GM21825 (cell line): ENCODE data around the gene LGSN.
"Not testable (repeated sequence)": the region's sequence is repeated elsewhere in the genome, so short reads cannot be mapped to it uniquely, and the experiment has no call there.

Experiments
- ATAC-seq: cut with Tn5 transposase; IDR thresholded peaks from one replicate; pipeline ENCODE4 v1.9.1; 2021; ENCODE audit warnings: mild to moderate bottlenecking, moderate library complexity; ENCODE audit not compliant: unreplicated experiment

LGSN gene, protein sequence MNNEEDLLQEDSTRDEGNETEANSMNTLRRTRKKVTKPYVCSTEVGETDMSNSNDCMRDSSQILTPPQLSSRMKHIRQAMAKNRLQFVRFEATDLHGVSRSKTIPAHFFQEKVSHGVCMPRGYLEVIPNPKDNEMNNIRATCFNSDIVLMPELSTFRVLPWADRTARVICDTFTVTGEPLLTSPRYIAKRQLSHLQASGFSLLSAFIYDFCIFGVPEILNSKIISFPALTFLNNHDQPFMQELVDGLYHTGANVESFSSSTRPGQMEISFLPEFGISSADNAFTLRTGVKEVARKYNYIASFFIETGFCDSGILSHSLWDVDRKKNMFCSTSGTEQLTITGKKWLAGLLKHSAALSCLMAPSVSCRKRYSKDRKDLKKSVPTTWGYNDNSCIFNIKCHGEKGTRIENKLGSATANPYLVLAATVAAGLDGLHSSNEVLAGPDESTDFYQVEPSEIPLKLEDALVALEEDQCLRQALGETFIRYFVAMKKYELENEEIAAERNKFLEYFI

DNA sequence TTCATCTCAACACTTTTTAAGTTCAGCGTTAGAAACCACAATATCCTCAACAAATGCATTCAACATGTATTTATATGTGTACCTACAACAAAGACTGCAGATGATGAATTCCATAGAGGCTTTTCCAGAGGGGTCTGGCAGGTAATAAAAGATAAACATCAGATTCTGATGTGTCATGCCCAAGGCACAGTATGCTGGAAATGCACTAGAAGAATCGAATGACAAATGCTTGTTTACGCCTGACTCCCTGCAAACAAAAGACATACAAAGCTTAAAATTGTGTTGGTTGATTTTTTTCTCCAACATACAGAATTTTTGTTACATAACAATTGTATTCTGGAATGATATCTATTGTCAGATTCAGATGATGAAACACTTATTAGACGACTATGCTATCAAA, at the start of gene LGSN:
Gene LGSN (minus strand): TSS at position 45 of the 400 bp plus-strand sequence. CDS start 40 bp downstream, at position 5.
- no peak for ATAC-seq

DNA sequence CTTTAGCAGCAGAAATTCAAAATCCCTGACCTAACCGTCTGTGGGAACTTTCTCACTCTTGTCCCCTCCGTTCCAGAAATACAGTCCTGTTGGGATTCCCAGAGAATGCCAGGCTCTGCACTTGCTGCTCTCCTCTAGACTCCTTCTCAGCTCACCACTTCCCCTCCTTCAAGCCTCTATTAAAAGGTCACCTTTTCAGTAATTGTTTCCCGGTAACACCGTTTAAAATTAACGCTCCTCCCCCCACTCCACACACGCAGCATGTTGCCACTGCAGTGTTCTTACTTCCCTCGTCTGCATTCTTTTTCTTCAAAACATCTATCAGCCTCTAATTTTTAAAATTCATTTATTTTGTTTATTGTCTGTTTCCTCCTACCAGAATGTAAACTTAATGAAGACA, 48.6 kb upstream of the LGSN start:
- ATAC-seq = no peak

DNA sequence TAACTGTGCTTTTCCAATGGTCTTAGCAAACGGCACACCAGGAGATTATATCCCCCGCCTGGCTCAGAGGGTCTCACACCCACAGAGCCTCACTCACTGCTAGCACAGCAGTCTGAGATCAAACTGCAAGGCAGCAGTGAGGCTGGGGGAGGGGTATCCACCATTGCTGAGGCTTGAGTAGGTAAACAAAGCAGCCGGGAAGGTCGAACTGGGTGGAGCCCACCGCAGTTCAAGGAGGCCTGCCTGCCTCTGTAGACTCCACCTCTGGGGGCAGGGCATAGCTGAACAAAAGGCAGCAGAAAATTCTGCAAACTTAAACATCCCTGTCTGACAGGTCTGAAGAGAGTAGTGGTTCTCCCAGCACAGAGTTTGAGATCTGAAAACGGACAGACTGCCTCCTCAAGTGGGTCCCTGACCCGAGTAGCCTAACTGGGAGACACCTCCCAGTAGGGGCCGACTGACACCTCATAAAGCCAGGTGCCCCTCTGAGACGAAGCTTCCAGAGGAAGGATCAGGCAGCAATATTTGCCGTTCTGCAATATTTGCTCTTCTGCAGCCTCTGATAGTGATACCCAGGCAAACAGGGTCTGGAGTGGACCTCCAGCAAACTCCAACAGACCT, 42.8 kb upstream of the LGSN start:
- not testable (repeated sequence) for ATAC-seq

DNA sequence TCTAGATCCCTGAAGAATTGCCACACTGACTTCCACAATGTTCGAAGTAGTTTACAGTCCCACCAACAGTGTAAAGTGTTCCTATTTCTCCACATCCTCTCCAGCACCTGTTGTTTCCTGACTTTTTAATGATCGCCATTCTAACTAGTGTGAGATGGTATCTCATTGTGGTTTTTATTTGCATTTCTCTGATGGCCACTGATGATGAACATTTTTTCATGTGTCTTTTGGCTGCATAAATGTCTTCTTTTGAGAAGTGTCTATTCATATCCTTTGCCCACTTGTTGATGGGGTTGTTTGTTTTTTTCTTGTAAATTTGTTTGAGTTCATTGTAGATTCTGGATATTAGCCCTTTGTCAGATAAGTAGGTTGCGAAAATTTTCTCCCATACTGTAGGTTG, 37.6 kb upstream of the LGSN start:
- ATAC-seq = not testable (repeated sequence)

DNA sequence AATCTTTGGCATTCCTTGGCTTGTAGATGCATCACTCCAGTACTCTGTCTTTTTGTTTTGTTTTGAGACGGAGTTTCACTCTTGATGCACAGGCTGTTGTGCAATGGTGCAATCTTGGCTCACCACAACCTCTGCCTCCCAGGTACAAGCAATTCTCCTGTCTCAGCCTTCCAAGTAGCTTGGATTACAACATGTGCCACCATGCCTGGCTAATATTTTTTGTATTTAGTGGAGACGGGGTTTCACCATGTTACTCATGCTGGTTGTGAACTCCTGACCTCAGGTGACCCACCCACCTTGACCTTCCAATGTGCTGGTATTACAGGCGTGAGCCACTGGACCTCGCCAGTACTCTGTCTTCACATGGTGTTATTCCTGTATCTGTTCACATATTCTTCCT, 35.8 kb upstream of the LGSN start:
- ATAC-seq = no peak

DNA sequence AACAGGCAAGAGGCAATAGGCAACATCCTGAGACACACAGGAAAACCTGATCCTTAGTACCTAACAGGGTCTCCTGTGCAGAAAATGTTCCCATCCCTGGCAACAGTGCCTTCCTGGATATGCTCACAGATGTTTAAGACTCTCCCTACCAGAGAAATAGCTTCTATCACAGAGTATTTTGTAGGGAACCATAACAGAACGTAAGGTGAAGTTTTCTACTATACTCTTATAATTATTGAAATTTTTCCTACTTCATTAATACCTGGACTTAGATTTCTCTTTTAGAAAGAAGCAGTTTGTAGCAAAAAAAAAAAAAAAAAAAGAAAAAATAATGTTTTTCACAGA, 33.5 kb upstream of the LGSN start:
- no peak for ATAC-seq

DNA sequence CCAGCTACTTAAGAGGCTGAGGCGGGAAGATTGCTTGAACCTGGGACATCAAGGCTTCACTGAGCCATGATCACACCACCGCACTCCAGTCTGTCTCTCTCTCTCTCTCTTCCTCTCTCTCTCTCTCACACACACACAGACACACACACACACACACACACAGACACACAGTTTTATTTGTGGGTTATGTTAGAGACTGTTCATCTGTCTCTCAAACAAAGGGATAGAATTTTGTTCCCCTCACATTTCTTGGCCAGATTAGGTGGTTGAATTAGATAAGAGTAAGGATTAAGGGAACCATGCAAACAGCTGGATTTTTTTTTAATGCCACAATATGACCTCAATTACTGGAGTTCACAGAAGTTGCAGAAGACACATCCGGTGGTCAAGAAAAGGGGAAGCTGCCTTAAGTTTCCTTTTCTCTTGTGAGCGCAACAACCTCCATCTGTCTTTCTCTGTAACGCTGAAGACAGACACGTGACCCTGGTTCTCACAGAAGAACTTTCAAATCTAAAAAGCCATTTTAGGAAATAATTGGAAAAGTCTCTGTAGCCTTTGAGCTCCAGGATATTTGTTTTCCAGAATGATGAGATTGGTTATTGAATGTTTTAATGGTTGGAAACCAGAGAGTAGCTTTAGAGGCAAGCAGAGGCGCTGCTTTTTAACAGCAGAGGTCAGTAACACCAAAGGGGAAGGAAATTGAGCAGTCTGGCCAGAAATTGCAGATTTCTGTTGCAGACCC, 32.9 kb upstream of the LGSN start:
- peak; percentile 93 for ATAC-seq

DNA sequence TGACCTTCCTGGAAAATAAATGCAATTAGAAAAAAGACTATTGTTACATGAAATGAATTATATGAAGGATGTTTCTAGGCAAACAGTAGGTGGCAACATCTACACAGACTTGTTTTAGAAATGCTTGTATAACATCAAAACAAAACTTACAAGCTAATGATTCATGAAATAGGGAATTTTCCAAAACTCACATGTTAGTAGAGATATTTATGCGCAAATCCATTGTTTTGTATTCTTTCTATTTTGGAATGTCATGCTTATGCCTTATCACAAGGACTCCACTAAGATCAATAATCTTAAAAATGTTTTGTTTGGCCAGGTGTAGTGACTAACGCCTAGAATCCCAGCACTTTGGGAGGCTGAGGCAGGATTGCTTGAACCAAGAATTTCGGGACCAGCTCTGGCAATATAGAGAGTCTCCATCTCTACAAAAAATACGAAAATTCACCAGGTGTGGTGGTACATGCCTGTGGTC, 32.3 kb upstream of the LGSN start:
- peak; percentile 38 for ATAC-seq

DNA sequence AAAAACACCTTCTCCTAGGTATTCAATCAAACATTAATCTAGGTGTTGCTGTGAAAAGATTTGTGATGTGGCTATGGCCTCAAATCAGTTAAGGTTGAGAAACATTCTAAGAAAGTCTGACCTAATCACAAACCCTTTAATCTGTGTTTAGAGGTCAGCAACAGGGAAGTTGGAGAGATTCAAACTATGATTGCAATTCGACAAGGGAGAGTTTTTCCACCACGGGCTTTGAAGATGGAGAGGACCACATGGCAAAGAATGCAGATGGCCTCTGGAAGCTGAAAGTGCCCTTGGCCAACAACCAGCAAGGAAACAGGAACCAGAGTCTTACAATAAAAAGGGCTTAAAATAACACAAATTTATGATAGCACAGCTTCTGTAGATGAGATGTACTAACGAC, 29.6 kb upstream of the LGSN start:
- ATAC-seq = no peak

DNA sequence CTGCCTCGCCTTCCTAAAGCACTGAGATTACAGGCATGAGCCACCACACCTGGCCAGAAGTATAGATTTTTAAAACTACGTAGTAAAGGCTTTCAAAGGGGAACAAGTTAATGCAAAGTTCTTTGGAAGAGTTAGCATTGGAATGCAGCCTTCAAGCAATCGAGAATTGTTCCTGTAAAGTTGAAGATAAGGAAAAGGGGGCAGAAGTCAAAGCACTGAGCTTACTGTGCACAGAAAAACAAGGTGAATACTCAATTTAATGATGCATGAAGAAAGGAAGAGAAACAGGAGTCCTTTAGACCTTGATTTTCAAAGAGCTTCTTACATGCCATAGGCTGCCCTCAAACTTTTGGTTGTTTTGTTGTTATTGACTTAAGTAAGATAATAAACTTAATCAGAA, 29.1 kb upstream of the LGSN start:
- ATAC-seq = no peak

DNA sequence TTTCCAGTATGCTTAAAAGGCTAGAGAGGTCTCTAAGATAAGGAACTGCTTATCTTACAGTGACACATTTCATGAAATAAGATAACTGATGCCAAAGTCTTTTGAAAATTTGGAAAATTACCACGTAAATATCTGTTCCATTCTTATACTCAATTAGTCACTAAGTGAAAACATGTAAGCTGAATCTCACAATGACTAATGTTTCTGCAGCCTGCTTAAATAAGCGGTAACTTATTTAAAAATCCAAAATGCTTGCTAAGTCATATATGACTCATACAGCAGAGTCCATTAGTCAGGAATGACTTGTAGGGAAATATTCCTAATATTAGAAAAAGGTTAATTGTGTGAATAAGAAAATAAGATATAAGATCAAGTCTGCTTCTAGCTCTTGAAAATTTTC, 27.8 kb upstream of the LGSN start:
- ATAC-seq = no peak

DNA sequence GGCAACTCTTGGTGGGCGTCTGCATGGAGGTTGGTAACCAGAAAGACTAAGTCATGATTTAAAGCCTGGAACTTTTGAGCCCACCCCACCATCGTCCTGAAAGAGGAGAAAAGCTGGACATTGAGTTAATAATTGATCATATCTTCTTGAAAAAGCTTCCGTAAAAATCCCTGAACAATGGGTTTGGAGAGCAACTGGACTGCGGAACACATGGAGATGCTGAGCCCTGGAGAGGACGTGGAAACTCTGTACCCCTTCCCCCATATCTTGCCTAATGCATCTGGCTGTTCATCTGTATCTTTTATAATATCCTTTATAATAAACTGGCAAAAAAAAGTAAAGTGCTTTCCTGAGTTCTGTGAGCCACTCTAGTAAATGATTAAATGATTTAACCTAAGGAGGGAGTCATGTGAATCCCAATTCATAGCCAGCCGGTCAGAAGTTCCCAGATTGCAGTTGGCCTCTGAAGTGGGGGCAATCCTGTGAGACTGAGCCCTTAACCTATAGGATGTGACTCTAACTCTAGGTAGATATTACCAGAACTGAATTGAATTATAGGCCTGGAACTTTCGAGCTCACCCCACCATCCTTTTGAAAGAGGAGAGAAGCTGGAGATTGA, 26.5 kb upstream of the LGSN start:
- no peak for ATAC-seq

DNA sequence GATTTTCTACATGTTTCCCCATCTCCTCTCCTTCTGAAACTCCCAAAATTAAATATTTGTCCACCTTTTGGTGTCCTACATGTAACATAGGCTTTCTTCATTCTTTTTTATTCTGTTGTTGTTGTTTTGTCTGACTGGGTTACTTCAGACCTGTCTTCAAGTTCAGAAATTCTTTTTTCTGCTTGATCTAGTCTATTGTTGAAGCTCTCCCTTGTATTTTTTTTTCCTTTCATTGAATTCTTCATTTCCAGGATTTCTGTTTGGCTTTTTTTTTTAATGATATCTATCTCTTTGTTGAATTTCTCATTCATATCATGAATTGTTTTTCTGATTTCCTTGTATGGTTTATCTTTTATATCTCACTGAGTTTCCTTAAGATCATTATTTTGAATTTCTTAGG, 20.6 kb upstream of the LGSN start:
- ATAC-seq = no peak

DNA sequence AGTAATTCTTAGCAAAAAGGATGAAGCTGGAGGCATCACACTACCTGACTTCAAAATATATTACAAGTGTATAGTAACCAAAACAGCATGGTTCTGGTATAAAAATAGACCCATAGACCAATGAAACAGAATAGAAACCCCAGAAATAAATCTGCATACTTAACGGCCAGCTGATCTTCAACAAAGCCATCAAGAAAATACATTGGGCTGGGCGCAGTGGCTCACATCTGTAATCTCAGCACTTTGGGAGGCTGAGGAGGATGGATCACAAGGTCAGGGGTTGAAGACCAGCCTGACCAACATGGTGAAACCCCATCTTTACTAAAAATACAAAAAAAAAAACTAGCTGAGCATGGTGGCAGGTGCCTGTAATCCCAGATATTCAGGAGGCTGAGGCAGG, 14.9 kb upstream of the LGSN start:
- ATAC-seq = not testable (repeated sequence)

DNA sequence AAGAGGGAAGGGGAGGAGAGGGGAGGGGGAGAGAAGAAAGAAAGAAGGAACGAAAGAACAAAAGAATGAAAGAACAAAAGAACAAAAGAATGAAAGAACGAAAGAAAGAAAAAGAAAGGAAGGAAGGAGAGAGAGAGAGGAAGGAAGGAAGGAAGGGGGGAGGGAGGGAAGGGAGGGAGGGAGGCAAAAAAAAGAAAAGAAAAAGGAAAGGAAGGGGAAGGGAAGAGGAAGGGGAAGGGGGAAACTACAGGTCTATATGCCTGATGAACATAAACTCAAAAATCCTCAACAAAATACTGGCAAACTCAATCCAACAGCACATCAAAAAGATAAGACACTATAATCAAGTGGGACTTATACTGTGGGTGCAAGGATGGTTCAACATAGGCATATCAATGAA, 13.7 kb upstream of the LGSN start:
- no peak for ATAC-seq

DNA sequence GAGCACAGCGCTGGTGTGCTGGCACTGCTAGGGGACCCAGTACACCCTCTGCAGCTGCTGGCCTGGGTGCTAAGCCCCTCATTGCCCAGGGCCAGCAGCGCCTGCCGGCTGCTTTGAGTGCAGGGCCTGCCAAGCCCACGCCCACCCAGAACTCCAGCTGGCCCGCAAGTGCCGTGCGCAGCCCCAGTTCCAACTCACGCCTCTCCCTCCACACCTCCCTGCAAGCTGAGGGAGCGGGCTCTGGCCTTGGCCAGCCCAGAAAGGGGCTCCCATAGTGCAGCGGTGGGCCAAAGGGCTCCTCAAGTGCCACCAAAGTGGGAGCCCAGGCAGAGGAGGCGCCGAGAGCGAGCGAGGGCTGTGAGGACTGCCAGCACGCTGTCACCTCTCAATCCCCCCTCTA, 6.8 kb upstream of the LGSN start:
- ATAC-seq = not testable (repeated sequence)

DNA sequence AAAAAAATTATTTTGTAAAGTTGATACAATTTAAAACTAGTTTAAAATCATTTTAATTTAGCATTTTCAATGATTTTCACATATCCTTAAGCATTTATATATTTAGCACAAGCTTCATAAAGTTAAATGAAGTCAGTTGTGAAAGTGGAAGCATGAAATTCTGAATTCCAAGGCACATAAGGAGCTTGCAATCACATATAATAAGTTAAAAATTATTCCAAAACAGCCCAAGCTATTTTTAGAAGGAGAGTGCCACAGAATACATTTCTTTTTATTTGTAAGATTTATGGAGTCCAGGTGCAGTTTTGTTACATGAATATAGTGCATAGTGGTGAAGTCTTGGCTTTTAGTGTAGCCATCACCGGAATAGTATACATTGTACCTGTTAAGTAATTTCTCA, 3.2 kb upstream of the LGSN start:
- ATAC-seq = no peak

DNA sequence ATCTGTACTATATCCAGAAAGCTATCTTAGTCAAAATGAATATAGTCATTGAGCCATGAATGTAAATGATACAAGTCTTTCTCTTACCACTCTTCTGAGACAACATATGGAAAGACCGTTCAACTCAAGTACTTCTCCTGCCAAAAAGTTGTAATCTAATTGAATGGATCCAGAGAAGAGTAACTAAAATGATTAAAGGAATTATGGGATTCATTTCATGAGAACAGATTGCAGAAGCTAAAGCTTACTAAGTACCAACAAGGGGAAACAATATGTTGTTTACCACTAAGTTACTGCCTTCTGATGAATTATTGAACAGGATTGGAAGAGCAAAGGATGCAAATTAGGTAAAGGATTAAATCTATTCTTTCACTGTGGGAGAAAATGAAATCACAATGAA, 2.0 kb upstream of the LGSN start:
- no peak for ATAC-seq

DNA sequence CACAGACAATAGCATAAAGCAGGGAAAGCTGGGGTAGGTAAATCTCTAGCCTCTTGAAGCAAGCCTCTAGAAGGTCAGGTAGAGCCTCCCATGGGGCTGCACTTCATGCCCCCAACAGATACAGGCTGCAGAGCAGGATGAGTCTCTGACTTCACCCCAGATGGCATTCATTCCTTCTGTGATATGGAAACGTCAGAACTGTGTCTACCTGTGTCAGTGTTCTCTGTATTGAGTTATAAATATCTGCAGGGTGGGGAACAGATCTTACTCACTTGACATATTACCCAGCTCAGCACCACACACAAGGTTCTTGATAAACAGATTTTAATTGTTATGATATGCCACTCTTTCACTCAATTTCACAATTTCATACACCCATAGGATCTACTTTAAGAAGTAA, 2.1 kb downstream of the LGSN start:
- ATAC-seq = no peak

DNA sequence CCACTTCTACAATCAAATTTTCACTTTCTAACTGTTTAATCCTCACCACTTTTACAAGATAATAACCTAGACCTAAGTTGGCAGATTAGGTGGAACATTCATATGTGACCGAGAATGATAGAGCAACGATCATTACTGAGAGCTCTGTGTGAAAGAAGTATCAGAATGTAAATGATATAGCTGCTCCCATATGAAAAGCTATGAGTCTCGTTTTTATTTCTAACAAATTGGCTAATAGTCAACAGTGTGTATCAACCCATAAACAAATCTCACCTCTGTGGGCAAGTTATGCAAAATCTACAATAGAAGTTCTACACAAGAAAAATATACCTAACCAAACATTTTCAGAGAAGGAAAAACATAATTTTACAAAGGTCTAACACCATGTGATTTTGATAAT, 3.7 kb downstream of the LGSN start:
- no peak for ATAC-seq

DNA sequence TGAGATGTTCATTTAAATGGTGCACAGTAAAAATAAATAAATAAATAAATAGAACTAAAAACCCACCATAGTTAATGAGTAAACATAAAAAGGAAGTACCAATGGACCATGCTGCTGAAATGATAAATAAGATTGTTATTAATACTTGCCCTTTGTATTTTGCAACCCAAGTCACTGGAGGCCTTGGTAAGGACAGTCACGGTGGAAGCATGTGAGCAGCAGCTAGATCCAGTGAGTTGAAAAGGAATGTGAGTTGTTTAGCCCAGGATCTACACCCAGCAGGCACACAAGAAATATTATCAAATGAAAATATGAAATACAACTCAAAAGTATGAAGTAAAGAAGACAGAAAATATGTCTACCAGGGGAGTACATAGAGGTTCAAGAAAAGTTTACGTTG, 6.7 kb downstream of the LGSN start:
- no peak for ATAC-seq
